H1 (cell line): Measurements from ENCODE around the gene CNGB1.

ENCODE experiments used
- BACH1 ChIP-seq: IDR thresholded peaks from 2 replicates; pipeline ENCODE4 v1.6.1; 2012; ENCODE audit warnings: low read length, improper control_type of control experiment
- BRCA1 ChIP-seq: IDR thresholded peaks from 2 replicates; pipeline ENCODE4 v1.6.1; 2012; ENCODE audit warnings: low read depth, low read length, improper control_type of control experiment
- CHD1 ChIP-seq: IDR thresholded peaks from 2 replicates; pipeline ENCODE4 v1.6.1; 2012; ENCODE audit warnings: low read depth, low read length, improper control_type of control experiment
- CHD2 ChIP-seq: IDR thresholded peaks from 2 replicates; pipeline ENCODE4 v1.6.1; 2012; ENCODE audit warnings: low read length, improper control_type of control experiment
- EGR1 ChIP-seq: IDR thresholded peaks from 2 replicates; pipeline ENCODE4 v1.6.1; 2011; ENCODE audit warnings: low read depth, low read length, borderline replicate concordance
- EP300 ChIP-seq, 2 experiments: IDR thresholded peaks; 1 replicate in 1 of 2; 2 replicates in 1 of 2; pipeline ENCODE4 v1.6.1; 2011 to 2012; ENCODE audit warnings: low read depth in 2 of 2, low read length in 2 of 2, mild to moderate bottlenecking in 2 of 2, borderline replicate concordance in 1 of 2, inconsistent platforms in 1 of 2, moderate library complexity in 1 of 2
- EZH2 ChIP-seq: fragments of 200-600 bp; sonication (generic); IDR thresholded peaks from 2 replicates; pipeline ENCODE4 v1.7.1; 2012; ENCODE audit warnings: low read depth, mild to moderate bottlenecking, moderate library complexity, low read length, inconsistent platforms; ENCODE audit not compliant: severe bottlenecking
- HDAC6 ChIP-seq: IDR thresholded peaks from one replicate; pipeline ENCODE4 v1.7.1; 2012; ENCODE audit warnings: low read depth, mild to moderate bottlenecking, inconsistent platforms, low read length, moderate library complexity
- POLR2A ChIP-seq, 2 experiments: IDR thresholded peaks; 1 replicate in 1 of 2; 2 replicates in 1 of 2; pipeline ENCODE4 v1.6.1; 2011; ENCODE audit warnings: low read depth in 2 of 2, low read length in 2 of 2, mild to moderate bottlenecking in 2 of 2; ENCODE audit errors: control extremely low read depth in 1 of 2
- SP1 ChIP-seq: IDR thresholded peaks from 2 replicates; pipeline ENCODE4 v1.6.1; 2011; ENCODE audit warnings: low read depth, low read length
- TF ChIP-seq, protein P1 (sequence below), 3 experiments: IDR thresholded peaks; 1 replicate in 2 of 3; 2 replicates in 1 of 3; pipeline versions ENCODE4 v1.5.1 to v1.6.1; 2011; ENCODE audit warnings: low read length in 3 of 3, mild to moderate bottlenecking in 3 of 3, inconsistent platforms in 2 of 3, low read depth in 1 of 3, moderate library complexity in 1 of 3; ENCODE audit not compliant: insufficient read depth in 1 of 3; ENCODE audit errors: control extremely low read depth in 1 of 3
- TF ChIP-seq, protein P2 (sequence below): IDR thresholded peaks from 2 replicates; pipeline ENCODE4 v1.6.1; 2012; ENCODE audit warnings: inconsistent platforms
- TF ChIP-seq, protein P3 (sequence below): fragments of 300-600 bp; sonication (generic); IDR thresholded peaks from 2 replicates; pipeline ENCODE4 v1.7.1; 2012; ENCODE audit warnings: low read length, moderate library complexity, mild to moderate bottlenecking, inconsistent platforms; ENCODE audit not compliant: insufficient replicate concordance
- TF ChIP-seq, protein P4 (sequence below): IDR thresholded peaks from 2 replicates; pipeline ENCODE4 v1.6.1; 2011; ENCODE audit warnings: low read depth, mild to moderate bottlenecking, low read length; ENCODE audit not compliant: insufficient read depth

DNA sequence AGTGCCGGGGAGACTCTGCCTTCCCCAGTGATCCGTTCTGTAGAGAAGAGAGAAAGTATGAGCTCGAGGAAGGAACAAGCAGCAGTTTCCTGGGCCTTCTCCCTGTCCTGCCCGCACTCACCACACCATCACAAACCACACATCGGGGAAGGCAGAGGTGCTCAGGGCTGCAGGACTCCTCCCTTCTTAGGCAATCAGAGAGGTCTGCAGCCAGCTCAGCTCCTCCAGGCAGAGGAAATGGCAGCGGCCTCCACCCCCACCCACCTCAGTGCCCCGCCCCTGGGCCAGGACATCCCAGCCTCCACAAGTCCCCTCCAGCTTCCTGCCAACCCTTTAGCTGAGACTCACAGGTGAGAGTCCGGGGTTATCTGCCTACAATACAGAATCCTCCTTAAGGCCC, 27.6 kb upstream of the CNGB1 start:
- TF ChIP-seq, protein P1, sequence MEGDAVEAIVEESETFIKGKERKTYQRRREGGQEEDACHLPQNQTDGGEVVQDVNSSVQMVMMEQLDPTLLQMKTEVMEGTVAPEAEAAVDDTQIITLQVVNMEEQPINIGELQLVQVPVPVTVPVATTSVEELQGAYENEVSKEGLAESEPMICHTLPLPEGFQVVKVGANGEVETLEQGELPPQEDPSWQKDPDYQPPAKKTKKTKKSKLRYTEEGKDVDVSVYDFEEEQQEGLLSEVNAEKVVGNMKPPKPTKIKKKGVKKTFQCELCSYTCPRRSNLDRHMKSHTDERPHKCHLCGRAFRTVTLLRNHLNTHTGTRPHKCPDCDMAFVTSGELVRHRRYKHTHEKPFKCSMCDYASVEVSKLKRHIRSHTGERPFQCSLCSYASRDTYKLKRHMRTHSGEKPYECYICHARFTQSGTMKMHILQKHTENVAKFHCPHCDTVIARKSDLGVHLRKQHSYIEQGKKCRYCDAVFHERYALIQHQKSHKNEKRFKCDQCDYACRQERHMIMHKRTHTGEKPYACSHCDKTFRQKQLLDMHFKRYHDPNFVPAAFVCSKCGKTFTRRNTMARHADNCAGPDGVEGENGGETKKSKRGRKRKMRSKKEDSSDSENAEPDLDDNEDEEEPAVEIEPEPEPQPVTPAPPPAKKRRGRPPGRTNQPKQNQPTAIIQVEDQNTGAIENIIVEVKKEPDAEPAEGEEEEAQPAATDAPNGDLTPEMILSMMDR (IDR thresholded peaks at IDR 0.05; ENCODE audit: control extremely low read depth in 1 of 3, insufficient read depth in 1 of 3, low read depth in 1 of 3, low read length in 3 of 3) = no peak
- TF ChIP-seq BACH1 (no peak), POLR2A (IDR thresholded peaks at IDR 0.05; ENCODE audit: control extremely low read depth in 1 of 2, low read depth in 2 of 2, low read length in 2 of 2) (no peak), SP1 (no peak), EZH2 (no peak), EP300 (IDR thresholded peaks at IDR 0.05; ENCODE audit: borderline replicate concordance in 1 of 2, low read depth in 2 of 2, low read length in 2 of 2) (no peak), HDAC6 (no peak), BRCA1 (no peak), CHD2 (no peak), EGR1 (no peak), CHD1 (no peak)
- TF ChIP-seq, protein P2, sequence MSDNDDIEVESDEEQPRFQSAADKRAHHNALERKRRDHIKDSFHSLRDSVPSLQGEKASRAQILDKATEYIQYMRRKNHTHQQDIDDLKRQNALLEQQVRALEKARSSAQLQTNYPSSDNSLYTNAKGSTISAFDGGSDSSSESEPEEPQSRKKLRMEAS = no peak
- TF ChIP-seq, protein P3, sequence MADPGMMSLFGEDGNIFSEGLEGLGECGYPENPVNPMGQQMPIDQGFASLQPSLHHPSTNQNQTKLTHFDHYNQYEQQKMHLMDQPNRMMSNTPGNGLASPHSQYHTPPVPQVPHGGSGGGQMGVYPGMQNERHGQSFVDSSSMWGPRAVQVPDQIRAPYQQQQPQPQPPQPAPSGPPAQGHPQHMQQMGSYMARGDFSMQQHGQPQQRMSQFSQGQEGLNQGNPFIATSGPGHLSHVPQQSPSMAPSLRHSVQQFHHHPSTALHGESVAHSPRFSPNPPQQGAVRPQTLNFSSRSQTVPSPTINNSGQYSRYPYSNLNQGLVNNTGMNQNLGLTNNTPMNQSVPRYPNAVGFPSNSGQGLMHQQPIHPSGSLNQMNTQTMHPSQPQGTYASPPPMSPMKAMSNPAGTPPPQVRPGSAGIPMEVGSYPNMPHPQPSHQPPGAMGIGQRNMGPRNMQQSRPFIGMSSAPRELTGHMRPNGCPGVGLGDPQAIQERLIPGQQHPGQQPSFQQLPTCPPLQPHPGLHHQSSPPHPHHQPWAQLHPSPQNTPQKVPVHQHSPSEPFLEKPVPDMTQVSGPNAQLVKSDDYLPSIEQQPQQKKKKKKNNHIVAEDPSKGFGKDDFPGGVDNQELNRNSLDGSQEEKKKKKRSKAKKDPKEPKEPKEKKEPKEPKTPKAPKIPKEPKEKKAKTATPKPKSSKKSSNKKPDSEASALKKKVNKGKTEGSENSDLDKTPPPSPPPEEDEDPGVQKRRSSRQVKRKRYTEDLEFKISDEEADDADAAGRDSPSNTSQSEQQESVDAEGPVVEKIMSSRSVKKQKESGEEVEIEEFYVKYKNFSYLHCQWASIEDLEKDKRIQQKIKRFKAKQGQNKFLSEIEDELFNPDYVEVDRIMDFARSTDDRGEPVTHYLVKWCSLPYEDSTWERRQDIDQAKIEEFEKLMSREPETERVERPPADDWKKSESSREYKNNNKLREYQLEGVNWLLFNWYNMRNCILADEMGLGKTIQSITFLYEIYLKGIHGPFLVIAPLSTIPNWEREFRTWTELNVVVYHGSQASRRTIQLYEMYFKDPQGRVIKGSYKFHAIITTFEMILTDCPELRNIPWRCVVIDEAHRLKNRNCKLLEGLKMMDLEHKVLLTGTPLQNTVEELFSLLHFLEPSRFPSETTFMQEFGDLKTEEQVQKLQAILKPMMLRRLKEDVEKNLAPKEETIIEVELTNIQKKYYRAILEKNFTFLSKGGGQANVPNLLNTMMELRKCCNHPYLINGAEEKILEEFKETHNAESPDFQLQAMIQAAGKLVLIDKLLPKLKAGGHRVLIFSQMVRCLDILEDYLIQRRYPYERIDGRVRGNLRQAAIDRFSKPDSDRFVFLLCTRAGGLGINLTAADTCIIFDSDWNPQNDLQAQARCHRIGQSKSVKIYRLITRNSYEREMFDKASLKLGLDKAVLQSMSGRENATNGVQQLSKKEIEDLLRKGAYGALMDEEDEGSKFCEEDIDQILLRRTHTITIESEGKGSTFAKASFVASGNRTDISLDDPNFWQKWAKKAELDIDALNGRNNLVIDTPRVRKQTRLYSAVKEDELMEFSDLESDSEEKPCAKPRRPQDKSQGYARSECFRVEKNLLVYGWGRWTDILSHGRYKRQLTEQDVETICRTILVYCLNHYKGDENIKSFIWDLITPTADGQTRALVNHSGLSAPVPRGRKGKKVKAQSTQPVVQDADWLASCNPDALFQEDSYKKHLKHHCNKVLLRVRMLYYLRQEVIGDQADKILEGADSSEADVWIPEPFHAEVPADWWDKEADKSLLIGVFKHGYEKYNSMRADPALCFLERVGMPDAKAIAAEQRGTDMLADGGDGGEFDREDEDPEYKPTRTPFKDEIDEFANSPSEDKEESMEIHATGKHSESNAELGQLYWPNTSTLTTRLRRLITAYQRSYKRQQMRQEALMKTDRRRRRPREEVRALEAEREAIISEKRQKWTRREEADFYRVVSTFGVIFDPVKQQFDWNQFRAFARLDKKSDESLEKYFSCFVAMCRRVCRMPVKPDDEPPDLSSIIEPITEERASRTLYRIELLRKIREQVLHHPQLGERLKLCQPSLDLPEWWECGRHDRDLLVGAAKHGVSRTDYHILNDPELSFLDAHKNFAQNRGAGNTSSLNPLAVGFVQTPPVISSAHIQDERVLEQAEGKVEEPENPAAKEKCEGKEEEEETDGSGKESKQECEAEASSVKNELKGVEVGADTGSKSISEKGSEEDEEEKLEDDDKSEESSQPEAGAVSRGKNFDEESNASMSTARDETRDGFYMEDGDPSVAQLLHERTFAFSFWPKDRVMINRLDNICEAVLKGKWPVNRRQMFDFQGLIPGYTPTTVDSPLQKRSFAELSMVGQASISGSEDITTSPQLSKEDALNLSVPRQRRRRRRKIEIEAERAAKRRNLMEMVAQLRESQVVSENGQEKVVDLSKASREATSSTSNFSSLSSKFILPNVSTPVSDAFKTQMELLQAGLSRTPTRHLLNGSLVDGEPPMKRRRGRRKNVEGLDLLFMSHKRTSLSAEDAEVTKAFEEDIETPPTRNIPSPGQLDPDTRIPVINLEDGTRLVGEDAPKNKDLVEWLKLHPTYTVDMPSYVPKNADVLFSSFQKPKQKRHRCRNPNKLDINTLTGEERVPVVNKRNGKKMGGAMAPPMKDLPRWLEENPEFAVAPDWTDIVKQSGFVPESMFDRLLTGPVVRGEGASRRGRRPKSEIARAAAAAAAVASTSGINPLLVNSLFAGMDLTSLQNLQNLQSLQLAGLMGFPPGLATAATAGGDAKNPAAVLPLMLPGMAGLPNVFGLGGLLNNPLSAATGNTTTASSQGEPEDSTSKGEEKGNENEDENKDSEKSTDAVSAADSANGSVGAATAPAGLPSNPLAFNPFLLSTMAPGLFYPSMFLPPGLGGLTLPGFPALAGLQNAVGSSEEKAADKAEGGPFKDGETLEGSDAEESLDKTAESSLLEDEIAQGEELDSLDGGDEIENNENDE = no peak
- TF ChIP-seq, protein P4, sequence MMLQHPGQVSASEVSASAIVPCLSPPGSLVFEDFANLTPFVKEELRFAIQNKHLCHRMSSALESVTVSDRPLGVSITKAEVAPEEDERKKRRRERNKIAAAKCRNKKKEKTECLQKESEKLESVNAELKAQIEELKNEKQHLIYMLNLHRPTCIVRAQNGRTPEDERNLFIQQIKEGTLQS = no peak
